Common myeloid progenitor, CD34-positive (primary cell): ENCODE data around the gene GDPD3.
A peak's percentile ranks its signal among the peaks of the same experiment; 100 is the strongest.

Source experiments
- CTCF ChIA-PET: fragments of 350-600 bp; sonication (Branson Sonifier 250); formaldehyde crosslinking; loops from one replicate; lab custom pipeline; 2021; ENCODE audit warnings: antibody characterized with exemption; lab: Charles Lee
- POLR2A ChIA-PET: fragments of 350-600 bp; sonication (Branson Sonifier 250); formaldehyde crosslinking; loops from one replicate; lab custom pipeline; 2021; ENCODE audit warnings: antibody characterized with exemption; lab: Charles Lee
- DNase-seq, 3 donors: peaks; one replicate each; pipeline versions ENCODE4 v3.0.0 to v3.0.0-alpha.2; 2013
- H3K27ac ChIP-seq, 2 experiments: 1 replicate in 1 of 2; 2 replicates in 1 of 2; pipeline ENCODE4 v1.7.0; 2013; ENCODE audit warnings: inconsistent platforms in 2 of 2, low read length in 2 of 2, mild to moderate bottlenecking in 2 of 2, low read depth in 1 of 2, moderate library complexity in 1 of 2; ENCODE audit not compliant: severe bottlenecking in 2 of 2, insufficient read depth in 1 of 2, poor library complexity in 1 of 2
- H3K27me3 ChIP-seq, 5 experiments: replicated peaks in 2 of 5; 1 replicate in 3 of 5; 2 replicates in 2 of 5; pipeline versions ENCODE4 v1.6.1 to v1.7.0; 2013; ENCODE audit warnings: low read length in 4 of 5, mild to moderate bottlenecking in 2 of 5, moderate library complexity in 2 of 5, inconsistent platforms in 1 of 5; ENCODE audit not compliant: insufficient read depth in 5 of 5, control insufficient read depth in 4 of 5
- H3K36me3 ChIP-seq, 4 experiments: 1 replicate in 2 of 4; 2 replicates in 2 of 4; pipeline versions ENCODE4 v1.6.1 to v1.7.0; 2013; ENCODE audit warnings: low read length in 3 of 4, control low read depth in 1 of 4, mild to moderate bottlenecking in 1 of 4; ENCODE audit not compliant: control insufficient read depth in 4 of 4, insufficient read depth in 4 of 4
- H3K4me1 ChIP-seq, 4 experiments: 1 replicate in 3 of 4; 2 replicates in 1 of 4; pipeline versions ENCODE4 v1.6.1 to v1.7.1; 2013; ENCODE audit warnings: low read length in 3 of 4, mild to moderate bottlenecking in 3 of 4, control low read depth in 1 of 4, inconsistent platforms in 1 of 4, moderate library complexity in 1 of 4; ENCODE audit not compliant: control insufficient read depth in 4 of 4, insufficient read depth in 4 of 4; ENCODE audit errors: control extremely low read depth in 1 of 4
- H3K4me3 ChIP-seq, 7 experiments: 1 replicate in 4 of 7; 2 replicates in 3 of 7; pipeline versions ENCODE4 v1.5.1 to v1.7.0; 2013; ENCODE audit warnings: mild to moderate bottlenecking in 7 of 7, low read length in 6 of 7, moderate library complexity in 6 of 7, inconsistent platforms in 2 of 7, low read depth in 2 of 7, control low read depth in 1 of 7; ENCODE audit not compliant: insufficient read depth in 4 of 7, control insufficient read depth in 1 of 7; ENCODE audit errors: extremely low read depth in 1 of 7
- H3K9me3 ChIP-seq, 5 experiments: 1 replicate in 4 of 5; 2 replicates in 1 of 5; pipeline versions ENCODE4 v1.6.1 to v1.7.1; 2013; ENCODE audit warnings: low read length in 4 of 5, mild to moderate bottlenecking in 2 of 5, inconsistent platforms in 1 of 5, low read depth in 1 of 5, moderate library complexity in 1 of 5; ENCODE audit not compliant: control insufficient read depth in 4 of 5, insufficient read depth in 2 of 5; ENCODE audit errors: control extremely low read depth in 1 of 5
- WGBS: methylation state at CpG from one replicate; pipeline ENCODE4 v1.1.5; 2013; ENCODE audit not compliant: insufficient coverage; 5-methylcytosine and 5-hydroxymethylcytosine counted together

GDPD3 gene

GRCh38 chr16:30069611-30070462, 43.5 kb downstream of the GDPD3 start:
- Histone ChIP-seq H3K27me3 (no peaks in the 10 kb centered on the region), H3K27ac (peak overlapping the region in 1 of 2 experiments; percentile 47), H3K4me3 (no peak overlapping the region), H3K36me3 (peaks cover 16 to 60% (median 48%) of the 10 kb centered on the region in 4 experiments), H3K4me1 (peaks cover 0 to 31% (median 20%) of the 10 kb centered on the region in 4 experiments), H3K9me3 (no peaks in the 10 kb centered on the region)
- 96% methylated on average over 23 of the region's 31 CpGs for WGBS
- POLR2A ChIA-PET = no interaction called here
- no peak for DNase-seq
- CTCF ChIA-PET = interaction anchor here (1.7 to 19.2 kb wide), 5 partner anchors 8 to 27 kb away, joined by 3 to 235 read pairs (median 8); partner anchors contain the start of genes TBX6 and YPEL3

- POLR2A ChIA-PET = interaction anchor here (0.8 kb wide), 1 partner anchor 9 kb away, joined by 4 read pairs; no protein-coding TSS in a partner anchor
- WGBS = 92% methylated on average over 16 of the region's 17 CpGs
- Histone ChIP-seq H3K4me3 (no peak overlapping the region), H3K4me1 (peaks cover 0 to 29% (median 26%) of the 10 kb centered on the region in 4 experiments), H3K27ac (peak overlapping the region in 1 of 2 experiments; percentile 43), H3K36me3 (peaks cover 16 to 60% (median 48%) of the 10 kb centered on the region in 4 experiments), H3K27me3 (no peaks in the 10 kb centered on the region), H3K9me3 (no peaks in the 10 kb centered on the region)
- CTCF ChIA-PET = interaction anchor here (0.6 to 19.2 kb wide), 8 partner anchors 9 to 28 kb away, joined by 3 to 235 read pairs (median 6); partner anchors contain the start of genes TBX6 and YPEL3
- DNase-seq = peak; percentile 70 to 83 (median 81)
Measured at GRCh38 chr16:30068750-30069610, 44.4 kb downstream of the GDPD3 start.

- peaks cover 16 to 60% (median 48%) of the 10 kb centered on the region in 4 experiments for H3K36me3 ChIP-seq
Measured at GRCh38 chr16:30068333-30068732, 45.0 kb downstream of the GDPD3 start.

GRCh38 chr16:30067584-30067916, 45.8 kb downstream of the GDPD3 start:
- Histone ChIP-seq H3K9me3 (no peaks in the 10 kb centered on the region), H3K36me3 (peaks cover 16 to 60% (median 46%) of the 10 kb centered on the region in 4 experiments), H3K4me3 (peak overlapping the region in 3 of 7 experiments; percentile 10 to 98 (median 93)), H3K27ac (peak overlapping the region in 1 of 2 experiments; percentile 91), H3K4me1 (peaks cover 0 to 38% (median 35%) of the 10 kb centered on the region in 4 experiments), H3K27me3 (no peaks in the 10 kb centered on the region)
- 89% methylated on average over 2 of the region's 6 CpGs for WGBS
- ChIA-PET POLR2A (no interaction called here), CTCF (interaction anchor here (1.1 to 19.2 kb wide), 6 partner anchors 12 to 44 kb away, joined by 3 to 235 read pairs (median 6); partner anchors contain the start of genes TBX6 and YPEL3)
- DNase-seq = no peak

More at GRCh38 chr16:30068333-30068732, 45.0 kb downstream of the GDPD3 start:
- Histone ChIP-seq H3K4me3 (no peak overlapping the region), H3K27me3 (no peaks in the 10 kb centered on the region), H3K27ac (peak overlapping the region in 1 of 2 experiments; percentile 43), H3K4me1 (peaks cover 0 to 35% (median 33%) of the 10 kb centered on the region in 4 experiments), H3K9me3 (no peaks in the 10 kb centered on the region)
- POLR2A ChIA-PET = no interaction called here
- DNase-seq = no peak
- 95% methylated on average over 7 of the region's 9 CpGs for WGBS
- CTCF ChIA-PET = interaction anchor here (0.6 to 19.2 kb wide), 9 partner anchors 9 to 106 kb away, joined by 3 to 235 read pairs (median 5); partner anchors contain the start of genes TBX6 and YPEL3

- Histone ChIP-seq H3K9me3 (no peaks in the 10 kb centered on the region), H3K27ac (peak overlapping the region; percentile 82 to 91), H3K4me1 (peaks cover 0 to 38% (median 35%) of the 10 kb centered on the region in 4 experiments), H3K36me3 (peaks cover 16 to 55% (median 44%) of the 10 kb centered on the region in 4 experiments), H3K27me3 (no peaks in the 10 kb centered on the region), H3K4me3 (peak overlapping the region; percentile 82 to 99 (median 93))
- ChIA-PET CTCF (interaction anchor here (0.6 to 19.2 kb wide), 8 partner anchors 11 to 368 kb away, joined by 3 to 235 read pairs (median 4); partner anchors contain the start of genes TBX6 and YPEL3), POLR2A (interaction anchor here (0.6 to 2.6 kb wide), 7 partner anchors 8 to 600 kb away, joined by 3 to 20 read pairs (median 7); partner anchors contain the start of genes PPP4C and TBX6)
- no peak for DNase-seq
- 72% methylated on average over 17 of the region's 21 CpGs for WGBS
Measured at GRCh38 chr16:30066761-30067583, 46.4 kb downstream of the GDPD3 start.
